Measurements from ENCODE around the gene SOAT2. TPM values are rescaled to one million over a fixed set of nuclear protein-coding genes. Genes with fewer than 3 reads are reported as not detected.
"Not testable (repeated sequence)": the region's sequence is repeated elsewhere in the genome, so short reads cannot be mapped to it uniquely, and the experiment has no call there.

SOAT2 gene
- total and polyA plus RNA-seq, 7 experiments from 2014 or later = 0.31 to 0.69 (median 0.46) TPM; not detected in 2

- H3K4me3 Mint-ChIP-seq; H3K4me3 ChIP-seq (ENCODE audit: low read length); intact Hi-C loops (cut with micrococcal nuclease); H3K27ac ChIP-seq (ENCODE audit: low read depth, low read length); H3K4me1 ChIP-seq (ENCODE audit: control insufficient read depth in 2 of 2, insufficient read depth in 2 of 2, low read length in 2 of 2); H3K36me3 ChIP-seq (ENCODE audit: control insufficient read depth in 2 of 3, insufficient read depth in 3 of 3, low read length in 3 of 3); DNase-seq; H3K9me3 ChIP-seq (ENCODE audit: control insufficient read depth in 2 of 3, low read length in 3 of 3); H3K9me3 Mint-ChIP-seq; H3K27me3 ChIP-seq (ENCODE audit: control insufficient read depth in 2 of 2, insufficient read depth in 2 of 2, low read length in 2 of 2); ATAC-seq; H3K27me3 Mint-ChIP-seq: not testable (repeated sequence)
- ChIA-PET CTCF (interaction anchor here (0.7 kb wide), 1 partner anchor 14 kb away, joined by 3 read pairs; no protein-coding TSS in a partner anchor), POLR2A (interaction anchor here (1.5 kb wide), 1 partner anchor 132 kb away, joined by 3 read pairs; the partner anchor contains the start of gene PFDN5)
- Mint-ChIP-seq H3K27ac (peak overlapping the region in 1 of 9 donors; percentile 14), H3K36me3 (peaks cover 0 to 12% (median 0%) of the 10 kb centered on the region in 5 donors), H3K4me1 (peaks cover 4 to 12% (median 7%) of the 10 kb centered on the region in 7 donors)
Measured at GRCh38 chr12:53163008-53163407, 59.7 kb downstream of the SOAT2 start.

GRCh38 chr12:53166837-53167236 lies 63.6 kb downstream of the SOAT2 start:
- no peaks in the 10 kb centered on the region for H3K27me3 Mint-ChIP-seq
- no peaks in the 10 kb centered on the region for H3K4me1 Mint-ChIP-seq
- ATAC-seq = no peak
- H3K27ac Mint-ChIP-seq = no peak overlapping the region
- no peak overlapping the region for H3K27ac ChIP-seq (ENCODE audit: low read depth, low read length)
- intact Hi-C loops (cut with micrococcal nuclease) = no loop called here
- H3K27me3 ChIP-seq (ENCODE audit: control insufficient read depth in 2 of 2, insufficient read depth in 2 of 2, low read length in 2 of 2) = no peaks in the 10 kb centered on the region
- H3K36me3 Mint-ChIP-seq = peaks cover 0 to 29% (median 5%) of the 10 kb centered on the region in 5 donors
- no peaks in the 10 kb centered on the region for H3K9me3 Mint-ChIP-seq
- no peak overlapping the region for H3K4me3 ChIP-seq (ENCODE audit: low read length)
- H3K36me3 ChIP-seq (ENCODE audit: control insufficient read depth in 2 of 3, insufficient read depth in 3 of 3, low read length in 3 of 3) = peaks cover 0 to 14% (median 0%) of the 10 kb centered on the region in 3 experiments
- DNase-seq = no peak
- no peaks in the 10 kb centered on the region for H3K9me3 ChIP-seq (ENCODE audit: control insufficient read depth in 2 of 3, low read length in 3 of 3)
- no peak overlapping the region for H3K4me3 Mint-ChIP-seq
- H3K4me1 ChIP-seq (ENCODE audit: control insufficient read depth in 2 of 2, insufficient read depth in 2 of 2, low read length in 2 of 2) = no peaks in the 10 kb centered on the region
- ChIA-PET POLR2A (no interaction called here), CTCF (interaction anchor here (0.6 to 0.9 kb wide), 2 partner anchors 16 to 40 kb away, joined by 3 read pairs; partner anchors contain the start of gene ITGB7)

- H3K4me1 Mint-ChIP-seq = no peaks in the 10 kb centered on the region
- intact Hi-C loops (cut with micrococcal nuclease) = no loop called here
- Histone ChIP-seq H3K9me3 (ENCODE audit: control insufficient read depth in 2 of 3, low read length in 3 of 3) (no peaks in the 10 kb centered on the region), H3K27me3 (ENCODE audit: control insufficient read depth in 2 of 2, insufficient read depth in 2 of 2, low read length in 2 of 2) (no peaks in the 10 kb centered on the region), H3K4me3 (ENCODE audit: low read length) (no peak overlapping the region), H3K36me3 (ENCODE audit: control insufficient read depth in 2 of 3, insufficient read depth in 3 of 3, low read length in 3 of 3) (peaks cover 0 to 23% (median 0%) of the 10 kb centered on the region in 3 experiments), H3K4me1 (ENCODE audit: control insufficient read depth in 2 of 2, insufficient read depth in 2 of 2, low read length in 2 of 2) (no peaks in the 10 kb centered on the region), H3K27ac (ENCODE audit: low read depth, low read length) (no peak overlapping the region)
- peak in 1 of 9 donors; percentile 15 for DNase-seq
- peaks cover 2 to 40% (median 8%) of the 10 kb centered on the region in 5 donors for H3K36me3 Mint-ChIP-seq
- H3K27ac Mint-ChIP-seq = no peak overlapping the region
- no peaks in the 10 kb centered on the region for H3K27me3 Mint-ChIP-seq
- ChIA-PET CTCF (interaction anchor here (1.7 kb wide), 1 partner anchor 10 kb away, joined by 6 read pairs; no protein-coding TSS in a partner anchor), POLR2A (no interaction called here)
- no peak for ATAC-seq
- no peak overlapping the region for H3K4me3 Mint-ChIP-seq
- no peaks in the 10 kb centered on the region for H3K9me3 Mint-ChIP-seq
Measured at GRCh38 chr12:53169644-53170043, 66.4 kb downstream of the SOAT2 start.

GRCh38 chr12:53170215-53170614 lies 66.9 kb downstream of the SOAT2 start:
- Mint-ChIP-seq H3K9me3 (no peaks in the 10 kb centered on the region), H3K27me3 (no peaks in the 10 kb centered on the region), H3K4me1 (peaks cover 0 to 5% (median 0%) of the 10 kb centered on the region in 7 donors), H3K36me3 (peaks cover 2 to 40% (median 8%) of the 10 kb centered on the region in 5 donors), H3K4me3 (no peak overlapping the region), H3K27ac (no peak overlapping the region)
- Histone ChIP-seq H3K4me3 (ENCODE audit: low read length) (no peak overlapping the region), H3K27me3 (ENCODE audit: control insufficient read depth in 2 of 2, insufficient read depth in 2 of 2, low read length in 2 of 2) (no peaks in the 10 kb centered on the region), H3K36me3 (ENCODE audit: control insufficient read depth in 2 of 3, insufficient read depth in 3 of 3, low read length in 3 of 3) (peaks cover 0 to 23% (median 0%) of the 10 kb centered on the region in 3 experiments), H3K27ac (ENCODE audit: low read depth, low read length) (no peak overlapping the region), H3K4me1 (ENCODE audit: control insufficient read depth in 2 of 2, insufficient read depth in 2 of 2, low read length in 2 of 2) (no peaks in the 10 kb centered on the region), H3K9me3 (ENCODE audit: control insufficient read depth in 2 of 3, low read length in 3 of 3) (no peaks in the 10 kb centered on the region)
- POLR2A ChIA-PET = no interaction called here
- CTCF ChIA-PET = interaction anchor here (1.7 kb wide), 1 partner anchor 11 kb away, joined by 6 read pairs; no protein-coding TSS in a partner anchor
- no peak for ATAC-seq
- intact Hi-C loops (cut with micrococcal nuclease) = no loop called here
- DNase-seq = no peak

- Histone ChIP-seq H3K9me3 (ENCODE audit: control insufficient read depth in 2 of 3, low read length in 3 of 3) (no peaks in the 10 kb centered on the region), H3K27me3 (ENCODE audit: control insufficient read depth in 2 of 2, insufficient read depth in 2 of 2, low read length in 2 of 2) (no peaks in the 10 kb centered on the region), H3K36me3 (ENCODE audit: control insufficient read depth in 2 of 3, insufficient read depth in 3 of 3, low read length in 3 of 3) (peaks cover 0 to 23% (median 0%) of the 10 kb centered on the region in 3 experiments), H3K27ac (ENCODE audit: low read depth, low read length) (no peak overlapping the region), H3K4me3 (ENCODE audit: low read length) (no peak overlapping the region), H3K4me1 (ENCODE audit: control insufficient read depth in 2 of 2, insufficient read depth in 2 of 2, low read length in 2 of 2) (no peaks in the 10 kb centered on the region)
- H3K27ac Mint-ChIP-seq = no peak overlapping the region
- no peak for DNase-seq
- H3K9me3 Mint-ChIP-seq = no peaks in the 10 kb centered on the region
- ChIA-PET POLR2A (no interaction called here), CTCF (interaction anchor here (0.6 to 1.7 kb wide), 2 partner anchors 11 to 13 kb away, joined by 3 to 6 read pairs; no protein-coding TSS in a partner anchor)
- H3K4me1 Mint-ChIP-seq = peaks cover 0 to 11% (median 2%) of the 10 kb centered on the region in 7 donors
- no peak overlapping the region for H3K4me3 Mint-ChIP-seq
- no peak for ATAC-seq
- intact Hi-C loops (cut with micrococcal nuclease) = no loop called here
- no peaks in the 10 kb centered on the region for H3K27me3 Mint-ChIP-seq
- peaks cover 2 to 40% (median 8%) of the 10 kb centered on the region in 5 donors for H3K36me3 Mint-ChIP-seq
Measured at GRCh38 chr12:53170876-53171724, 67.8 kb downstream of the SOAT2 start.

GRCh38 chr12:53171725-53172329 lies 68.5 kb downstream of the SOAT2 start:
- Histone ChIP-seq H3K4me1 (ENCODE audit: control insufficient read depth in 2 of 2, insufficient read depth in 2 of 2, low read length in 2 of 2) (no peaks in the 10 kb centered on the region), H3K27me3 (ENCODE audit: control insufficient read depth in 2 of 2, insufficient read depth in 2 of 2, low read length in 2 of 2) (no peaks in the 10 kb centered on the region), H3K4me3 (ENCODE audit: low read length) (no peak overlapping the region), H3K36me3 (ENCODE audit: control insufficient read depth in 2 of 3, insufficient read depth in 3 of 3, low read length in 3 of 3) (peaks cover 0 to 23% (median 0%) of the 10 kb centered on the region in 3 experiments), H3K9me3 (ENCODE audit: control insufficient read depth in 2 of 3, low read length in 3 of 3) (no peaks in the 10 kb centered on the region), H3K27ac (ENCODE audit: low read depth, low read length) (no peak overlapping the region)
- no peak for ATAC-seq
- Mint-ChIP-seq H3K27ac (peak overlapping the region in 1 of 9 donors; percentile 47), H3K36me3 (peaks cover 2 to 40% (median 8%) of the 10 kb centered on the region in 5 donors), H3K4me1 (peaks cover 0 to 11% (median 2%) of the 10 kb centered on the region in 7 donors), H3K4me3 (no peak overlapping the region), H3K27me3 (no peaks in the 10 kb centered on the region), H3K9me3 (no peaks in the 10 kb centered on the region)
- DNase-seq = no peak
- intact Hi-C loops (cut with micrococcal nuclease) = no loop called here
- POLR2A ChIA-PET = interaction anchor here (1.9 kb wide), 1 partner anchor 12 kb away, joined by 4 read pairs; no protein-coding TSS in a partner anchor
- CTCF ChIA-PET = no interaction called here

Measured in naive thymus-derived CD4-positive, alpha-beta T cell (primary cell).